ENCODE results near the gene IFT74. TPM values are rescaled to one million over a fixed set of nuclear protein-coding genes. Genes with fewer than 3 reads are reported as not detected.
A peak's percentile ranks its signal among the peaks of the same experiment; 100 is the strongest.

The IFT74 gene
- total RNA-seq (2021) (15.2 to 21.6 TPM (median 17.3 TPM) in 3 replicates), Bru-seq, nascent RNA (percentile 65 among the genes with signal in this experiment)
- long read RNA-seq, experiment 1, transcript IFT74-201 (20 exons, 2,160 nt), result major isoform, 48 of 67 reads
- long read RNA-seq, experiment 1, partial matches to known transcripts, result 4 of 67 reads
- long read RNA-seq, experiment 1, other reads (novel, unspliced or antisense), result 11 of 67 reads
- long read RNA-seq, experiment 2, transcript IFT74-201 (20 exons, 2,160 nt), result major isoform, 8 of 16 reads
- long read RNA-seq, experiment 2, partial matches to known transcripts, result 3 of 16 reads
- long read RNA-seq, experiment 2, other reads (novel, unspliced or antisense), result 5 of 16 reads
- long read RNA-seq, experiment 3, transcript IFT74-201 (20 exons, 2,160 nt), result major isoform, 32 of 45 reads
- long read RNA-seq, experiment 3, partial matches to known transcripts, result 3 of 45 reads
- long read RNA-seq, experiment 3, other reads (novel, unspliced or antisense), result 9 of 45 reads

DNA sequence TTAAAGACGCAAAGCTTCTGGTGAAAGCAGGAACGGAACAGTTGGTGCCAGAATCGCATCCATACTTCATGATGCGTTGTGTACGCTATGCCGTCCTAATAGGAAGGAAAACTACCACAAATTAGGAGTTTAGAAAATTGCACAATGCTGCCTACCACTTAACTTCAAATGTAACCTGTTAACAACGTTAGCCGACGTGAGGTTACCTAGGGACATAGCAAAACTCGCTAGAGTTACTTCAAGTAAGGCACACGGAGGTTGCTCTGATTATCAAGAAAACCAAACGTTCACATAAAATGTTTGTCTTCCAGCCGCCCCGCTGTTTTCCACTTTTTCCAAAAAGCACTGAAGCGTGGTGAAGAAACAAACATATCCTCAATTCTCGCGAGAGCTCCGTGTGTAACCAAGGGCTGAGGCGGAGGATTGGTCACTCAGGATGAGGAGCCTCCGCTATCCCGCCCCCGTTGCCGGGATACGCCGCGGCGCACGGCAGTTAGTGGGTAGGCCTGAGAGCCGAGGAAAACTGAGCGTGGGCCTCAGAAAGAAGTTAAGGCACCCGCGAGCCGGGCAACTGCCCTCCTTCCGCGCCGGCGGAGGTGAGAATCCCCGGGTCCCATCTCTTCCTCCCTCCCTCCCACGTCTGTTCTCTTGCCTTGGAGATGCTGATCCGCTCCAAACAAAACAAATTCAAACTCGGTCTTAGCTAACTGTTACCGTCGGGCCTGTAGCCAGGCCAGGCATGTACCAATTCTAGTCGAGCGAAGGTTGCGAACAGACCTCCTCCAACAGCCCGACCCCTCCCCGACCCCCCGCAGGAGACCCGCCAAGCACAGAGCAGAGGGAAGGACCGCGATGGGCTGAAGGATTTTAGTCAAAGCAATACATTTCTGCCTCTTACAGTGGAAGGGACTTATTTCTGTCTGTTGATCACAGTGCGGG lies at the start of gene IFT74:
Gene IFT74 (plus strand): TSS at position 492 of the 939 bp plus-strand sequence. CDS start 5,556 bp downstream, outside the sequence.
- peak within 1 kb of the TSS; percentile 93 for H3K27ac Mint-ChIP-seq
- ChIA-PET CTCF (interaction anchor here (0.6 to 2.0 kb wide), 6 partner anchors 9 to 269 kb away, joined by 3 to 18 read pairs (median 8); partner anchors contain the start of genes CAAP1 and PLAA), POLR2A (interaction anchor here (1.3 to 2.2 kb wide), 4 partner anchors 9 to 64 kb away, joined by 5 to 12 read pairs (median 10); partner anchors contain the start of genes CAAP1 and PLAA)
- ATAC-seq (peak; percentile 98), DNase-seq (ENCODE audit: low spot score) (peak; percentile 90)
- H3K4me3 Mint-ChIP-seq, result peak within 1 kb of the TSS; percentile 90
- no peaks in the 10 kb centered on the region for H3K36me3 Mint-ChIP-seq
- H3K4me1 Mint-ChIP-seq, result peaks cover 14% of the 10 kb centered on the region
- H3K27me3 Mint-ChIP-seq (ENCODE audit: low read depth), result no peaks in the 10 kb centered on the region; the same call in 1 of the 2 replicates
- no peaks in the 10 kb centered on the region for H3K9me3 Mint-ChIP-seq
- TF ChIP-seq TP53 (CRISPR knock-in tag; IDR thresholded peaks at IDR 0.05) (0 out of 2 replicates have a peak, but pooled peaks have one; percentile 21), NFYB (CRISPR knock-in tag; conservative IDR thresholded peaks at IDR 0.05; ENCODE audit: low read depth) (peak; percentile 61), FOXJ3 (CRISPR knock-in tag; IDR thresholded peaks at IDR 0.05; ENCODE audit: borderline replicate concordance) (no peak), CREM (CRISPR knock-in tag; IDR thresholded peaks at IDR 0.05) (no peak), FOXP1 (CRISPR knock-in tag; IDR thresholded peaks at IDR 0.05; ENCODE audit: borderline replicate concordance) (0 out of 2 replicates have a peak, but pooled peaks have one; percentile 27), MYBL2 (CRISPR knock-in tag; IDR thresholded peaks at IDR 0.05) (no peak; the same call in 1 of the 2 replicates), FOXK1 (CRISPR knock-in tag; IDR thresholded peaks at IDR 0.05) (peak; percentile 59)
- TF ChIP-seq, protein P1, sequence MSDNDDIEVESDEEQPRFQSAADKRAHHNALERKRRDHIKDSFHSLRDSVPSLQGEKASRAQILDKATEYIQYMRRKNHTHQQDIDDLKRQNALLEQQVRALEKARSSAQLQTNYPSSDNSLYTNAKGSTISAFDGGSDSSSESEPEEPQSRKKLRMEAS (CRISPR knock-in tag; IDR thresholded peaks at IDR 0.05), result peak; percentile 59
- TF ChIP-seq, protein P2, sequence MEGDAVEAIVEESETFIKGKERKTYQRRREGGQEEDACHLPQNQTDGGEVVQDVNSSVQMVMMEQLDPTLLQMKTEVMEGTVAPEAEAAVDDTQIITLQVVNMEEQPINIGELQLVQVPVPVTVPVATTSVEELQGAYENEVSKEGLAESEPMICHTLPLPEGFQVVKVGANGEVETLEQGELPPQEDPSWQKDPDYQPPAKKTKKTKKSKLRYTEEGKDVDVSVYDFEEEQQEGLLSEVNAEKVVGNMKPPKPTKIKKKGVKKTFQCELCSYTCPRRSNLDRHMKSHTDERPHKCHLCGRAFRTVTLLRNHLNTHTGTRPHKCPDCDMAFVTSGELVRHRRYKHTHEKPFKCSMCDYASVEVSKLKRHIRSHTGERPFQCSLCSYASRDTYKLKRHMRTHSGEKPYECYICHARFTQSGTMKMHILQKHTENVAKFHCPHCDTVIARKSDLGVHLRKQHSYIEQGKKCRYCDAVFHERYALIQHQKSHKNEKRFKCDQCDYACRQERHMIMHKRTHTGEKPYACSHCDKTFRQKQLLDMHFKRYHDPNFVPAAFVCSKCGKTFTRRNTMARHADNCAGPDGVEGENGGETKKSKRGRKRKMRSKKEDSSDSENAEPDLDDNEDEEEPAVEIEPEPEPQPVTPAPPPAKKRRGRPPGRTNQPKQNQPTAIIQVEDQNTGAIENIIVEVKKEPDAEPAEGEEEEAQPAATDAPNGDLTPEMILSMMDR (IDR thresholded peaks at IDR 0.05), result no peak
- TF ChIP-seq, protein P3, sequence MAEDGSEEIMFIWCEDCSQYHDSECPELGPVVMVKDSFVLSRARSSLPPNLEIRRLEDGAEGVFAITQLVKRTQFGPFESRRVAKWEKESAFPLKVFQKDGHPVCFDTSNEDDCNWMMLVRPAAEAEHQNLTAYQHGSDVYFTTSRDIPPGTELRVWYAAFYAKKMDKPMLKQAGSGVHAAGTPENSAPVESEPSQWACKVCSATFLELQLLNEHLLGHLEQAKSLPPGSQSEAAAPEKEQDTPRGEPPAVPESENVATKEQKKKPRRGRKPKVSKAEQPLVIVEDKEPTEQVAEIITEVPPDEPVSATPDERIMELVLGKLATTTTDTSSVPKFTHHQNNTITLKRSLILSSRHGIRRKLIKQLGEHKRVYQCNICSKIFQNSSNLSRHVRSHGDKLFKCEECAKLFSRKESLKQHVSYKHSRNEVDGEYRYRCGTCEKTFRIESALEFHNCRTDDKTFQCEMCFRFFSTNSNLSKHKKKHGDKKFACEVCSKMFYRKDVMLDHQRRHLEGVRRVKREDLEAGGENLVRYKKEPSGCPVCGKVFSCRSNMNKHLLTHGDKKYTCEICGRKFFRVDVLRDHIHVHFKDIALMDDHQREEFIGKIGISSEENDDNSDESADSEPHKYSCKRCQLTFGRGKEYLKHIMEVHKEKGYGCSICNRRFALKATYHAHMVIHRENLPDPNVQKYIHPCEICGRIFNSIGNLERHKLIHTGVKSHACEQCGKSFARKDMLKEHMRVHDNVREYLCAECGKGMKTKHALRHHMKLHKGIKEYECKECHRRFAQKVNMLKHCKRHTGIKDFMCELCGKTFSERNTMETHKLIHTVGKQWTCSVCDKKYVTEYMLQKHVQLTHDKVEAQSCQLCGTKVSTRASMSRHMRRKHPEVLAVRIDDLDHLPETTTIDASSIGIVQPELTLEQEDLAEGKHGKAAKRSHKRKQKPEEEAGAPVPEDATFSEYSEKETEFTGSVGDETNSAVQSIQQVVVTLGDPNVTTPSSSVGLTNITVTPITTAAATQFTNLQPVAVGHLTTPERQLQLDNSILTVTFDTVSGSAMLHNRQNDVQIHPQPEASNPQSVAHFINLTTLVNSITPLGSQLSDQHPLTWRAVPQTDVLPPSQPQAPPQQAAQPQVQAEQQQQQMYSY (CRISPR knock-in tag; IDR thresholded peaks at IDR 0.05), result peak; percentile 69
- TF ChIP-seq, protein P4, sequence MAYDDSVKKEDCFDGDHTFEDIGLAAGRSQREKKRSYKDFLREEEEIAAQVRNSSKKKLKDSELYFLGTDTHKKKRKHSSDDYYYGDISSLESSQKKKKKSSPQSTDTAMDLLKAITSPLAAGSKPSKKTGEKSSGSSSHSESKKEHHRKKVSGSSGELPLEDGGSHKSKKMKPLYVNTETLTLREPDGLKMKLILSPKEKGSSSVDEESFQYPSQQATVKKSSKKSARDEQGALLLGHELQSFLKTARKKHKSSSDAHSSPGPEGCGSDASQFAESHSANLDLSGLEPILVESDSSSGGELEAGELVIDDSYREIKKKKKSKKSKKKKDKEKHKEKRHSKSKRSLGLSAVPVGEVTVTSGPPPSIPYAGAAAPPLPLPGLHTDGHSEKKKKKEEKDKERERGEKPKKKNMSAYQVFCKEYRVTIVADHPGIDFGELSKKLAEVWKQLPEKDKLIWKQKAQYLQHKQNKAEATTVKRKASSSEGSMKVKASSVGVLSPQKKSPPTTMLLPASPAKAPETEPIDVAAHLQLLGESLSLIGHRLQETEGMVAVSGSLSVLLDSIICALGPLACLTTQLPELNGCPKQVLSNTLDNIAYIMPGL (CRISPR knock-in tag; IDR thresholded peaks at IDR 0.05), result 0 out of 2 replicates have a peak, but pooled peaks have one; percentile 67
- TF ChIP-seq, protein P5, sequence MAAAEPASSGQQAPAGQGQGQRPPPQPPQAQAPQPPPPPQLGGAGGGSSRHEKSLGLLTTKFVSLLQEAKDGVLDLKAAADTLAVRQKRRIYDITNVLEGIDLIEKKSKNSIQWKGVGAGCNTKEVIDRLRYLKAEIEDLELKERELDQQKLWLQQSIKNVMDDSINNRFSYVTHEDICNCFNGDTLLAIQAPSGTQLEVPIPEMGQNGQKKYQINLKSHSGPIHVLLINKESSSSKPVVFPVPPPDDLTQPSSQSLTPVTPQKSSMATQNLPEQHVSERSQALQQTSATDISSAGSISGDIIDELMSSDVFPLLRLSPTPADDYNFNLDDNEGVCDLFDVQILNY (CRISPR knock-in tag; IDR thresholded peaks at IDR 0.05), result peak; percentile 34; the same call in 1 of the 2 replicates

Measured in WTC11 (cell line).